ENCODE measurements around the gene YY1. TPM values are rescaled to one million over a fixed set of nuclear protein-coding genes. Genes with fewer than 3 reads are reported as not detected.

The YY1 gene
- total and polyA plus RNA-seq, 2 donors (not counting 1 experiment from before 2014, with no cell fraction given), result 40.8 to 41.9 TPM

- H3K79me2 ChIP-seq (ENCODE audit: control insufficient read depth, insufficient read depth, low read length), result no peaks in the 10 kb centered on the region
- H3K27ac ChIP-seq (ENCODE audit: insufficient read depth, low read length), result no peak overlapping the region
- H3K9me3 ChIP-seq (ENCODE audit: control insufficient read depth, insufficient read depth, low read depth, low read length), result no peaks in the 10 kb centered on the region
Measured at GRCh38 chr14:100298551-100299237, 59.8 kb downstream of the YY1 start.

GRCh38 chr14:100299238-100299560, 60.3 kb downstream of the YY1 start:
- Histone ChIP-seq H3K9me3 (ENCODE audit: control insufficient read depth, insufficient read depth, low read depth, low read length) (no peaks in the 10 kb centered on the region), H3K79me2 (ENCODE audit: control insufficient read depth, insufficient read depth, low read length) (peaks cover 3% of the 10 kb centered on the region), H4K20me1 (ENCODE audit: control insufficient read depth, extremely low read depth, insufficient read depth, low read length) (no peaks in the 10 kb centered on the region), H3K4me3 (replicated peaks in 1 of 4; ENCODE audit: control extremely low read depth in 1 of 4, insufficient read depth in 1 of 4, low read depth in 3 of 4, low read length in 4 of 4) (no peak overlapping the region), H3K4me2 (ENCODE audit: extremely low read depth, insufficient read depth, low read length) (no peak overlapping the region), H3K27ac (ENCODE audit: insufficient read depth, low read length) (no peak overlapping the region), H3K27me3 (ENCODE audit: control insufficient read depth, insufficient read depth, low read length) (no peaks in the 10 kb centered on the region), H3K4me1 (ENCODE audit: control insufficient read depth, extremely low read depth, insufficient read depth, low read length) (peaks cover 6% of the 10 kb centered on the region), H2AFZ (ENCODE audit: low read length) (no peak overlapping the region), H3K9ac (ENCODE audit: insufficient read depth, low read length) (no peak overlapping the region), H3K36me3 (ENCODE audit: control insufficient read depth, insufficient read depth, low read length) (no peaks in the 10 kb centered on the region)
- TF ChIP-seq CTCF (conservative IDR thresholded peaks at IDR 0.05 in 1 of 2, IDR thresholded peaks at IDR 0.05 in 1 of 2; ENCODE audit: low read depth in 1 of 2, low read length in 2 of 2) (no peak), EZH2 (IDR thresholded peaks at IDR 0.05; ENCODE audit: low read length, missing control alignments) (no peak)
- no peak for DNase-seq (ENCODE audit: low read depth in 2 of 2)

More at GRCh38 chr14:100298551-100299237, 59.8 kb downstream of the YY1 start:
- no peak overlapping the region for H3K4me3 ChIP-seq (replicated peaks in 1 of 4; ENCODE audit: control extremely low read depth in 1 of 4, insufficient read depth in 1 of 4, low read depth in 3 of 4, low read length in 4 of 4)
- H3K4me1 ChIP-seq (ENCODE audit: control insufficient read depth, extremely low read depth, insufficient read depth, low read length), result peaks cover 6% of the 10 kb centered on the region
- no peak overlapping the region for H2AFZ ChIP-seq (ENCODE audit: low read length)
- H3K27me3 ChIP-seq (ENCODE audit: control insufficient read depth, insufficient read depth, low read length), result no peaks in the 10 kb centered on the region
- H3K4me2 ChIP-seq (ENCODE audit: extremely low read depth, insufficient read depth, low read length), result no peak overlapping the region
- H3K9ac ChIP-seq (ENCODE audit: insufficient read depth, low read length), result no peak overlapping the region
- TF ChIP-seq CTCF (conservative IDR thresholded peaks at IDR 0.05 in 1 of 2, IDR thresholded peaks at IDR 0.05 in 1 of 2; ENCODE audit: low read depth in 1 of 2, low read length in 2 of 2), result no peak
- TF ChIP-seq EZH2 (IDR thresholded peaks at IDR 0.05; ENCODE audit: low read length, missing control alignments), result no peak
- no peak for DNase-seq (ENCODE audit: low read depth in 2 of 2)
- H3K36me3 ChIP-seq (ENCODE audit: control insufficient read depth, insufficient read depth, low read length), result no peaks in the 10 kb centered on the region
- no peaks in the 10 kb centered on the region for H4K20me1 ChIP-seq (ENCODE audit: control insufficient read depth, extremely low read depth, insufficient read depth, low read length)

GRCh38 chr14:100302616-100303015, 63.7 kb downstream of the YY1 start:
- Histone ChIP-seq H3K9me3 (ENCODE audit: control insufficient read depth, insufficient read depth, low read depth, low read length) (no peaks in the 10 kb centered on the region), H3K36me3 (ENCODE audit: control insufficient read depth, insufficient read depth, low read length) (no peaks in the 10 kb centered on the region), H3K27me3 (ENCODE audit: control insufficient read depth, insufficient read depth, low read length) (no peaks in the 10 kb centered on the region), H3K9ac (ENCODE audit: insufficient read depth, low read length) (no peak overlapping the region), H3K4me1 (ENCODE audit: control insufficient read depth, extremely low read depth, insufficient read depth, low read length) (peaks cover 5% of the 10 kb centered on the region), H4K20me1 (ENCODE audit: control insufficient read depth, extremely low read depth, insufficient read depth, low read length) (no peaks in the 10 kb centered on the region), H3K27ac (ENCODE audit: insufficient read depth, low read length) (no peak overlapping the region), H2AFZ (ENCODE audit: low read length) (no peak overlapping the region), H3K79me2 (ENCODE audit: control insufficient read depth, insufficient read depth, low read length) (peaks cover 7% of the 10 kb centered on the region), H3K4me3 (replicated peaks in 1 of 4; ENCODE audit: control extremely low read depth in 1 of 4, insufficient read depth in 1 of 4, low read depth in 3 of 4, low read length in 4 of 4) (no peak overlapping the region), H3K4me2 (ENCODE audit: extremely low read depth, insufficient read depth, low read length) (no peak overlapping the region)
- DNase-seq (ENCODE audit: low read depth in 2 of 2), result no peak
- TF ChIP-seq CTCF (conservative IDR thresholded peaks at IDR 0.05 in 1 of 2, IDR thresholded peaks at IDR 0.05 in 1 of 2; ENCODE audit: low read depth in 1 of 2, low read length in 2 of 2) (no peak), EZH2 (IDR thresholded peaks at IDR 0.05; ENCODE audit: low read length, missing control alignments) (no peak)
